KOPT-K1 (cell line): ENCODE data around the gene OOSP2.
"Not testable (repeated sequence)": the region's sequence is repeated elsewhere in the genome, so short reads cannot be mapped to it uniquely, and the experiment has no call there.

Experiments used
- H3K27ac ChIP-seq: fragments of 200-600 bp; sonication (generic); 2 replicates; pipeline ENCODE4 v1.5.1; 2016; ENCODE audit warnings: antibody characterized with exemption, mild to moderate bottlenecking, low read depth, low read length; ENCODE audit not compliant: poor library complexity, severe bottlenecking
- H3K36me3 ChIP-seq: fragments of 200-600 bp; sonication (generic); 2 replicates; pipeline ENCODE4 v1.5.1; 2017; ENCODE audit warnings: antibody characterized with exemption, mild to moderate bottlenecking, low read length, moderate library complexity; ENCODE audit not compliant: insufficient read depth
- H3K9me3 ChIP-seq: fragments of 200-600 bp; sonication (generic); 2 replicates; pipeline ENCODE4 v1.5.1; 2017; ENCODE audit warnings: antibody characterized with exemption, low read length, mild to moderate bottlenecking; ENCODE audit not compliant: insufficient read depth, poor library complexity, severe bottlenecking

OOSP2 gene

GRCh38 chr11:60059521-60060240, 19.5 kb downstream of the OOSP2 start:
- Histone ChIP-seq H3K9me3 (no peaks in the 10 kb centered on the region), H3K27ac (no peak overlapping the region), H3K36me3 (no peaks in the 10 kb centered on the region)

- no peak overlapping the region for H3K27ac ChIP-seq
- H3K36me3 ChIP-seq, result no peaks in the 10 kb centered on the region
- no peaks in the 10 kb centered on the region for H3K9me3 ChIP-seq
These were observed 23.9 kb downstream of the OOSP2 start for GRCh38 chr11:60064111-60064510.

DNA sequence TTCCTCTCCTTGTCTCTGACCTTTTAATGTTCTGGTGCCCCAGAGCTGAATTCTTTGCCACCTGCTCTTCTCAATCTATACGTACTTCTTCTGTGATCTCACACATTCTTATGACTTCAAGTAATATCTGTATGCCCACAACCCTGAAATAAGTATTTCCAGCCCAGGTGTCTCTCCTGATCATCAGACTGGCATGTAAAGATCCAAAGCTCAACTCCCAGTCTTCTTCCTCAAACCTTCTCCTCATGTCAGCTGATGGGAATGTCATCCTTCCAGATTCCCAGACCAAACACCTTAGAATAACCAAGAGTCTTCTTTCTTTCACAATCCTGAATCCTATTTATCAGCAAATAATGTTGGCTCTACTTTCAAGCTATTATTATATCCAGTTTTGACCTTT, 25.6 kb downstream of the OOSP2 start:
- Histone ChIP-seq H3K27ac (no peak overlapping the region), H3K9me3 (no peaks in the 10 kb centered on the region), H3K36me3 (no peaks in the 10 kb centered on the region)

GRCh38 chr11:60069450-60069849, 29.2 kb downstream of the OOSP2 start:
- H3K27ac ChIP-seq, result no peak overlapping the region
- no peaks in the 10 kb centered on the region for H3K9me3 ChIP-seq
- H3K36me3 ChIP-seq, result no peaks in the 10 kb centered on the region

DNA sequence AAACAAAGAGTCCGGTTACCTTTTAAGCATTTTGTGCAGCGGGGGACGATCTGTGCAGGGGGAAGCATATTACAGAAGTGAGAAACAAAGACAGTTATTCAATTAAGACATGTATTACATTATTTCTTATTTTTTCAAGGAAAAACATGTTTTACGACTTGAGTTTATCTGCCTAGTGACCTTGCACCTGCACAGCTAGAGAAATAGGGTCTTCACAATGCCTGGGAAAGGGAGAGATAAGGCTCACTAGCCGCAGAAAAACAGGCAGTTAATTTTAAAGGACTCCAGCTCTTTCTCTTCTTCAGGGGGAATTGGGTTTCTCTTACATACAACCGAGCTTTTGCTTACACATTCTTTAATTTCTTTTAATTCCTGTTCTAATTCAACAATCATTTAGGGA, 31.4 kb downstream of the OOSP2 start:
- not testable (repeated sequence) for H3K27ac ChIP-seq, H3K9me3 ChIP-seq, H3K36me3 ChIP-seq

DNA sequence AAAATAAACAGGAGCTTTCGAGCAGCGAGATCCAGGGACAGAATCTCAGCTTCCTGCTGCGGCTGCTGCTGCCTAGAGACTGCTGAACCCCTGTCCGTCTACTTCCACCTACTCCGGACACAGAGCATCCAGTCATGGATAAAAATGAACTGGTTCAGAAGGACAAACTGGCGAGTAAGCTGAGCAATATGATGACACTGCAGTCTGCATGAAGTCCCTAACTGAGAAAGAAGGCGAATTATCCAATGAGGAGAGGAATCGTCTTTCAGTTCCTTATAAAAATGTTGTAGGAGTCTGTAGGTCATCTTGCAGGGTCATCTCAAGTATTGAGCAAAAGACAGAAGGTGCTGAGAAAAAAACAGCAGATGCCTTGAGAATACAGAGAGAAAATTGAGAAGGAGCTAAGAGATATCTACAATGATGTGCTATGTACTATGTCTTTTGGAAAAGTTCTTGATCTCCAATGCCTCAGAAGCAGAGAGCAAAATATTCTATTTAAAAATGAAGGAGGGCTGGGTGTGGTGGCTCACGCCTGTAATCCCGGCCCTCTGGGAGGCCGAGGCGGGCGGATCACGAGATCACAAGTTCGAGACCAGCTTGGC, 37.1 kb downstream of the OOSP2 start:
- no peaks in the 10 kb centered on the region for H3K9me3 ChIP-seq
- no peaks in the 10 kb centered on the region for H3K36me3 ChIP-seq
- no peak overlapping the region for H3K27ac ChIP-seq

DNA sequence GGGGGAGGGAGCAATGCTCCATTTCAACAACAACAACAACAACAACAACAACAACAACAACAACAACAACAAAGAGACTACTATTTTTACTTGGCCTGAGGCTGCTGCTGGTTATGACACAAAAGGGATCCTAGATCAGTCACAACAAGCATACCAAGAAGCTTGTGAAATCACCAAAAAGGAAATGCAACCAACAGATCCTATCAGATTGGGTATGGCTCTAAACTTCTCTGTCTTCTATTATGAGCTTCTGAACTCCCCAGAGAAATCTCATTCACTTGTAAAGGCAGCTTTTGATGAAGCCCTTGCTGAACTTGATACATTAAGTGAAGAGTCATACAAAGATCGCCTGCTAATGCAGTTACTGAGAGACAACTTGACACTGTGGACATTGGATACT, 37.8 kb downstream of the OOSP2 start:
- Histone ChIP-seq H3K9me3 (no peaks in the 10 kb centered on the region), H3K36me3 (no peaks in the 10 kb centered on the region), H3K27ac (no peak overlapping the region)

DNA sequence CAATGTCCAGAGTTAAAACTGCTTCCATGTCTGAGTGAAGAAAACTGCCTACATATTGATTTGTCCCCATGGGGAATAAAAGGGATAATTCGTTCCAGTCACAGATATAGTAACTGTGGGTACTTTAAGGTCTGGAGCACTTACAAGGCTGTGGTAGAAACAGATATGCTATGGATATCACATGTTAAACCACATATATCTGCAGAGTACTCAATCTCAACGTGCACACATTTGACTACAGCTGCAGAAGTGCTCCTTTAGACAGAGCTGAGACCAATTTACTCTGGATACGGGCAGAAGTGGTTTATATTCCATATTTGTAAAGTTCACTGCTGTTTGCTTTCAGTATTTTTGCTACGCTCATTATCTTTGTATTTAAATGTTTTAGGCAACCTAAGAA, 38.5 kb downstream of the OOSP2 start:
- Histone ChIP-seq H3K36me3 (no peaks in the 10 kb centered on the region), H3K9me3 (no peaks in the 10 kb centered on the region), H3K27ac (no peak overlapping the region)

- Histone ChIP-seq H3K36me3 (no peaks in the 10 kb centered on the region), H3K9me3 (no peaks in the 10 kb centered on the region), H3K27ac (no peak overlapping the region)
These were observed 40.3 kb downstream of the OOSP2 start for GRCh38 chr11:60080535-60080934.

- Histone ChIP-seq H3K36me3 (no peaks in the 10 kb centered on the region), H3K27ac (no peak overlapping the region), H3K9me3 (no peaks in the 10 kb centered on the region)
These were observed 44.5 kb downstream of the OOSP2 start for GRCh38 chr11:60084631-60085273.

- H3K36me3 ChIP-seq, result no peaks in the 10 kb centered on the region
- no peaks in the 10 kb centered on the region for H3K9me3 ChIP-seq
- H3K27ac ChIP-seq, result no peak overlapping the region
These were observed 45.7 kb downstream of the OOSP2 start for GRCh38 chr11:60085909-60086308.

GRCh38 chr11:60087239-60087638, 47.0 kb downstream of the OOSP2 start:
- no peaks in the 10 kb centered on the region for H3K9me3 ChIP-seq
- H3K27ac ChIP-seq, result no peak overlapping the region
- H3K36me3 ChIP-seq, result no peaks in the 10 kb centered on the region

DNA sequence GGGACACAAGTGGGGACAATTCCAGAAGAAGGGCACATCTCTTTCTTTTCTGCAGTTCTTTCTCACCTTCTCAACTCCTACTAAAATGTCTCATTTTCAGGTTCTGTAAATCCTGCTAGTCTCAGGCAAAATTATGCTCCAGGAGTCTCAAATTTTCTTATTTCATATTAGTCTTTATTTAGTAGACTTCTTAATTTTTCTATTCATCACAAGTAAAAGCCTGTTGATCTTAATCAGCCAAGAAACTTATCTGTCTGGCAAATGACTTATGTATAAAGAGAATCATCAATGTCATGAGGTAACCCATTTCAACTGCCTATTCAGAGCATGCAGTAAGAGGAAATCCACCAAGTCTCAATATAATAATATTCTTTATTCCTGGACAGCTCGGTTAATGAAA, 48.2 kb downstream of the OOSP2 start, which contains the start of gene MS4A2:
TSS of gene MS4A2 (plus strand) at position 301 of the 400 bp plus-strand sequence. CDS start 102 bp downstream, outside the sequence.
- no peaks in the 10 kb centered on the region for H3K36me3 ChIP-seq

DNA sequence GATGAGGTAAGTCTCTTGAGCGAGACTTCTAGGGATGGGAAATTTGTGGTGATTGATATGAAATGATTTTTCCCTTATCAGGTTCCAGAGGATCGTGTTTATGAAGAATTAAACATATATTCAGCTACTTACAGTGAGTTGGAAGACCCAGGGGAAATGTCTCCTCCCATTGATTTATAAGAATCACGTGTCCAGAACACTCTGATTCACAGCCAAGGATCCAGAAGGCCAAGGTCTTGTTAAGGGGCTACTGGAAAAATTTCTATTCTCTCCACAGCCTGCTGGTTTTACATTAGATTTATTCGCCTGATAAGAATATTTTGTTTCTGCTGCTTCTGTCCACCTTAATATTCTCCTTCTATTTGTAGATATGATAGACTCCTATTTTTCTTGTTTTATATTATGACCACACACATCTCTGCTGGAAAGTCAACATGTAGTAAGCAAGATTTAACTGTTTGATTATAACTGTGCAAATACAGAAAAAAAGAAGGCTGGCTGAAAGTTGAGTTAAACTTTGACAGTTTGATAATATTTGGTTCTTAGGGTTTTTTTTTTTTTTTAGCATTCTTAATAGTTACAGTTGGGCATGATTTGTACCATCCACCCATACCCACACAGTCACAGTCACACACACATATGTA, 55.4 kb downstream of the OOSP2 start:
- Histone ChIP-seq H3K27ac (no peak overlapping the region), H3K36me3 (no peaks in the 10 kb centered on the region), H3K9me3 (no peaks in the 10 kb centered on the region)

More for the DNA sequence above, 48.2 kb downstream of the OOSP2 start, which contains the start of gene MS4A2:
- H3K9me3 ChIP-seq, result no peaks in the 10 kb centered on the region
- no peak within 1 kb of the TSS for H3K27ac ChIP-seq

DNA sequence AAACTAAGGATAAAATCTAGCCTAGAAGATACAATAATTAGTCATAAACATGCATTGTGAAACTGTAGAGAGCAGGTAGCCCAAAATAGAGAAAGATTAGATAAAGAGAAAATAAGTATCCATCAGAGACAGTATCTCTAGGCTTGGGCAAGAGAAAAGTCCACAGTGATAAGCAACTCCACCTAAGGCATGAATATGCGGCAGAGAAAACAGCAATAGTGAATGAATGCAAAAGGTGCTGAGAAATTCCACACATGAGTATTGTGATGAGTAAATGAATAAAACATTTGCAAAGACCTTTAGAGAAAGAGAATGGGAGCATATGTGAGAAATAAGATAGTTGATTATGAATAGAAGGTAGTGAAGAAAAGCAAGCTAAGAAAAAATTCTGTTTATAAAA, 57.0 kb downstream of the OOSP2 start:
- H3K36me3 ChIP-seq, result no peaks in the 10 kb centered on the region
- no peaks in the 10 kb centered on the region for H3K9me3 ChIP-seq
- no peak overlapping the region for H3K27ac ChIP-seq
